Suprapubic skin (tissue), 4 donors: Measurements from ENCODE around the gene PHF21A. TPM values are rescaled to one million over a fixed set of nuclear protein-coding genes. Genes with fewer than 3 reads are reported as not detected.

Source experiments
- DNase-seq, 2 donors: peaks; one replicate each; pipeline ENCODE4 v3.0.0-alpha.2; 2019; ENCODE audit warnings: low spot score in 2 of 2
- H3K27ac ChIP-seq: fragments of 200-600 bp; sonication (generic); one replicate; pipeline ENCODE4 v1.5.1; 2019
- H3K27me3 ChIP-seq: fragments of 200-600 bp; sonication (generic); one replicate; pipeline ENCODE4 v1.5.1; 2019
- H3K36me3 ChIP-seq: fragments of 200-600 bp; sonication (generic); one replicate; pipeline ENCODE4 v1.5.1; 2019
- H3K4me1 ChIP-seq: fragments of 200-600 bp; sonication (generic); one replicate; pipeline ENCODE4 v1.5.1; 2019
- H3K4me3 ChIP-seq: fragments of 200-600 bp; sonication (generic); one replicate; pipeline ENCODE4 v1.5.1; 2019; ENCODE audit warnings: mild to moderate bottlenecking
- H3K9me3 ChIP-seq: fragments of 200-600 bp; sonication (generic); one replicate; pipeline ENCODE4 v1.5.1; 2019
- EP300 ChIP-seq: sonication (generic); formaldehyde crosslinking; IDR thresholded peaks from one replicate; pipeline ENCODE4 v1.6.1; 2017; ENCODE audit warnings: antibody characterized with exemption
- POLR2A ChIP-seq, 2 donors: fragments of 450-650 bp; IDR thresholded peaks; one replicate each; pipeline ENCODE4 v1.6.1; 2017; ENCODE audit warnings: antibody characterized with exemption in 2 of 2, mild to moderate bottlenecking in 2 of 2, moderate library complexity in 2 of 2
- POLR2AphosphoS5 ChIP-seq, 3 donors: sonication (generic); formaldehyde crosslinking; IDR thresholded peaks; one replicate each; pipeline ENCODE4 v1.6.1; 2017; ENCODE audit warnings: antibody characterized with exemption in 3 of 3
- WGBS: methylation state at CpG from one replicate; pipeline ENCODE4 v1.1.5; 2018; 5-methylcytosine and 5-hydroxymethylcytosine counted together
- total RNA-seq, 4 donors: library from RNA; depleted of rRNA; stranded (reverse); fragments of >200 nt; gene quantifications; one replicate each; pipeline ENCODE4 v1.1.0, GENCODE V29; 2016
- TF ChIP-seq, protein P1 (sequence below), 2 donors: fragments of 200-600 bp in 1 of 2; fragments of 450-650 bp in 1 of 2; sonication (generic) in 1 of 2; IDR thresholded peaks; one replicate each; pipeline ENCODE4 v1.5.1; 2016 to 2019; ENCODE audit warnings: antibody characterized with exemption in 2 of 2, mild to moderate bottlenecking in 1 of 2, moderate library complexity in 1 of 2

The PHF21A gene
- total RNA-seq, 4 donors from 2014 or later: 15.1 to 89.2 (median 26.6) TPM

DNA sequence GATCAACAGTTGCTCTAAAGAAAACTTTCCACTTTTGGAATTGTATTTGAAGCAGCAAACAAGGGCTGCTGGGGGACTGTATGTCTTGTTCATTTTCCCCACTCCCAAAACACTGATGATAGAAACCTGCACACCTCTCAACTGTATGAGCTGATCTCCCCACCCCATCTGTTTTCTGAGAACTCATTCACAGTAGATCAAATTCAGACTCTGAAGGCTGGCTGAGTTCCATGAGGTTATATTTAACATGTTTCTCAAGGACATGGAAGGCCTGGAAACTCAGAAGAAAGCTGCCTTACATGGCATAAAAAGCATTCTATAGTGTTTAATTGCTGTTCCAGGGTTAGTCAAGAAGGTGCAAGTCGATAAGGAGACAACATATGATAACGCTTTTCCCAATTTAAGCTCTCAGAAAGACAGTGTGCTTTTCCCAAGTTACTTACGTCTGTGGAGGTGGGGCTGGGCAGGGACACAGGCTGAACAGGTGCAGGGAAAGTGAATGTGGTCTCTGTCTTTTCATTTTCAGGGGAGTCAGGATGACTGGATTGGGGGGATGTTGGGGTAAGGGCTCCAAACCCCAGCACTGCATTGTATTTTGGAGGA is 175.8 kb downstream of the PHF21A start:
- 73% methylated on average over 3 of the region's 3 CpGs for WGBS
- no peak for DNase-seq
- H3K4me3 ChIP-seq: no peak overlapping the region
- TF ChIP-seq POLR2AphosphoS5 (IDR thresholded peaks at IDR 0.05) (no peak), POLR2A (IDR thresholded peaks at IDR 0.05) (no peak), EP300 (no peak)
- TF ChIP-seq, protein P1, sequence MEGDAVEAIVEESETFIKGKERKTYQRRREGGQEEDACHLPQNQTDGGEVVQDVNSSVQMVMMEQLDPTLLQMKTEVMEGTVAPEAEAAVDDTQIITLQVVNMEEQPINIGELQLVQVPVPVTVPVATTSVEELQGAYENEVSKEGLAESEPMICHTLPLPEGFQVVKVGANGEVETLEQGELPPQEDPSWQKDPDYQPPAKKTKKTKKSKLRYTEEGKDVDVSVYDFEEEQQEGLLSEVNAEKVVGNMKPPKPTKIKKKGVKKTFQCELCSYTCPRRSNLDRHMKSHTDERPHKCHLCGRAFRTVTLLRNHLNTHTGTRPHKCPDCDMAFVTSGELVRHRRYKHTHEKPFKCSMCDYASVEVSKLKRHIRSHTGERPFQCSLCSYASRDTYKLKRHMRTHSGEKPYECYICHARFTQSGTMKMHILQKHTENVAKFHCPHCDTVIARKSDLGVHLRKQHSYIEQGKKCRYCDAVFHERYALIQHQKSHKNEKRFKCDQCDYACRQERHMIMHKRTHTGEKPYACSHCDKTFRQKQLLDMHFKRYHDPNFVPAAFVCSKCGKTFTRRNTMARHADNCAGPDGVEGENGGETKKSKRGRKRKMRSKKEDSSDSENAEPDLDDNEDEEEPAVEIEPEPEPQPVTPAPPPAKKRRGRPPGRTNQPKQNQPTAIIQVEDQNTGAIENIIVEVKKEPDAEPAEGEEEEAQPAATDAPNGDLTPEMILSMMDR (IDR thresholded peaks at IDR 0.05): no peak
- no peaks in the 10 kb centered on the region for H3K27me3 ChIP-seq
- H3K4me1 ChIP-seq: no peaks in the 10 kb centered on the region
- no peak overlapping the region for H3K27ac ChIP-seq
- peaks cover 80% of the 10 kb centered on the region for H3K36me3 ChIP-seq
- H3K9me3 ChIP-seq: no peaks in the 10 kb centered on the region

DNA sequence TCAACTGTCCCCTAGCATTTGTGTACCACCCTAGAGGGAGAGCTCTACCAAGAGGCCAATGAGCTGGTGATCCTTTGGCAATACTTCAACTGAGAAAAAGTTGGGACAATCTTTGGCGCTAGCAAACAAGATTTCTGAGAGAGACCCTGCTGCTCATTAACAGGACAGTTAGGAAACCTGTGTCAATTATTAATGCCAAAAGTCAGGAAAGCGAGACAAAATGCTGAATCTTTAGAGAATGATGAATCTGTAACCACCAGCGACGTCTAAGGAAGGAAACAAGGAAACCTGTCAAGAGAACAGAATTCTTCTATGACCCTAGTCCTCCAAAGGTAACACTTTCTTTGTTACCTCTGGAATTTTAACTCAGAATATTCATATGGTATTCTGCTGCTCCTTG is 178.9 kb downstream of the PHF21A start:
- H3K36me3 ChIP-seq: peaks cover 61% of the 10 kb centered on the region
- no peaks in the 10 kb centered on the region for H3K27me3 ChIP-seq
- TF ChIP-seq, protein P1 (IDR thresholded peaks at IDR 0.05): no peak
- no peak for TF ChIP-seq EP300
- 93% methylated on average over 4 of the region's 4 CpGs for WGBS
- H3K4me3 ChIP-seq: no peak overlapping the region
- DNase-seq: no peak
- H3K27ac ChIP-seq: no peak overlapping the region
- H3K4me1 ChIP-seq: no peaks in the 10 kb centered on the region
- no peaks in the 10 kb centered on the region for H3K9me3 ChIP-seq

DNA sequence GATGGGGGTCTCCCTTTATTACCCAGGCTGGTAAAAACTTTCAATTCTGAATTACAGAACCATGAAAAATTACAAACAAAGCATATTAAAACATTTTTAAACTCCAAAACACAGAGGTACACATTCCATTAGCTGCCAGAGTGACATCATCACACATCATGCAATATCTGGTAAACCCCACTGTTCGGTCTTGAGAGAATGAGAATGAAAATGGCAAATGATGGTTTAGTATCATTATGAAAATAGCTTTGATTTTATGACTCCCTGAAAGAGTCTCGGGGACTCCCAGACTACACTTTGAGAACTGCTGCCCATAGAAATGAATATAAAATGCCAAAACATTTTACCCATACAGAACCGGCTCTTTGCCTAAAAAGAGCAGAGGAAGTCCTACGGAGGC is 180.0 kb downstream of the PHF21A start:
- Histone ChIP-seq H3K4me3 (no peak overlapping the region), H3K27ac (no peak overlapping the region), H3K9me3 (no peaks in the 10 kb centered on the region), H3K27me3 (no peaks in the 10 kb centered on the region), H3K4me1 (no peaks in the 10 kb centered on the region), H3K36me3 (peaks cover 66% of the 10 kb centered on the region)
- WGBS: 91% methylated on average over 4 of the region's 4 CpGs
- no peak for TF ChIP-seq EP300
- TF ChIP-seq POLR2AphosphoS5 (IDR thresholded peaks at IDR 0.05): no peak
- TF ChIP-seq POLR2A (IDR thresholded peaks at IDR 0.05): no peak
- TF ChIP-seq, protein P1 (IDR thresholded peaks at IDR 0.05): no peak
- no peak for DNase-seq

DNA sequence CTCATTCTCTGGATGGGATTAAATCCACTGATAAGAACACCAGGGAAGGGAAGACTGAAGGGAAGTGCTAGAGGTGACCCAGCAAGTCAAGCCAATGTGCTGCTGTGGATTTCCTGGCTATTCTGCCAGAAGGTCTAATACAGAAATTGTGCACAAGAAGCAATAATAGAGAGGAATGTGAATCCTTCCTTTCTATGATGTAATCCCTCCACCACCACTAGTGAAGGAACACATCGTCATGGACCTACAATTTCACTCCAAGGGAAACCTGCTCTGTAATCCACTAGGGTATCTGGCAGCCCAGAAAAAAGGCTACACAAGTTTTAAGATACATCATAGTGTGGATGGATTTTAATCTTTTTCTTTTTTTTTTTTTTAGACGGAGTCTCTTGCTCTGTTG is 181.4 kb downstream of the PHF21A start:
- H3K36me3 ChIP-seq: peaks cover 62% of the 10 kb centered on the region
- H3K27ac ChIP-seq: no peak overlapping the region
- peaks cover 3% of the 10 kb centered on the region for H3K4me1 ChIP-seq
- H3K27me3 ChIP-seq: no peaks in the 10 kb centered on the region
- no peak overlapping the region for H3K4me3 ChIP-seq
- WGBS: 79% methylated on average over 2 of the region's 2 CpGs
- no peak for DNase-seq
- TF ChIP-seq EP300 (no peak), POLR2AphosphoS5 (IDR thresholded peaks at IDR 0.05) (no peak), POLR2A (IDR thresholded peaks at IDR 0.05) (no peak)
- TF ChIP-seq, protein P1 (IDR thresholded peaks at IDR 0.05): no peak
- H3K9me3 ChIP-seq: no peaks in the 10 kb centered on the region

DNA sequence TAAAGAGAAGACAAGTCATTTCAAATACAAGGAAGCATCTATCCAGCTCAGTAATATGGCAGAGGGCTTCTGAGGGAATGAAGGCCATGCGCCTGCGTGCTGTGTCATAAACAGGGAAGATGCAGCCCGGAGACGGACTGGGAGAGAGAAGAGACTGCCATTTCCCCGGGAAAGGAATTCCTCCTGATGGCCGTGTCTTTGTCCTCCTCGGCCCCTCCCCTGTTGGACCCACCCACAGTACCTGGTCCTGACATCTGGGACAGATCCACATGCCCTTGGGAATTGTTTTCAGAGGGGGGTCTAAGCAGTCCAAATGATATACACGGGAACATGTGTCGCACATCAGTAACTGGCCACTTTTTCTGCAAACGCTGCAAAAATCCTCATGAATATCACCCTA is 183.3 kb downstream of the PHF21A start:
- 87% methylated on average over 10 of the region's 10 CpGs for WGBS
- no peak for TF ChIP-seq EP300
- TF ChIP-seq, protein P1 (IDR thresholded peaks at IDR 0.05): no peak
- no peak for TF ChIP-seq POLR2AphosphoS5 (IDR thresholded peaks at IDR 0.05)
- TF ChIP-seq POLR2A (IDR thresholded peaks at IDR 0.05): no peak
- H3K27me3 ChIP-seq: no peaks in the 10 kb centered on the region
- H3K27ac ChIP-seq: no peak overlapping the region
- H3K9me3 ChIP-seq: no peaks in the 10 kb centered on the region
- no peak for DNase-seq
- no peak overlapping the region for H3K4me3 ChIP-seq
- H3K36me3 ChIP-seq: peaks cover 62% of the 10 kb centered on the region
- peaks cover 19% of the 10 kb centered on the region for H3K4me1 ChIP-seq
